ENCODE data around the gene ASB3.
A peak's percentile ranks its signal among the peaks of the same experiment; 100 is the strongest.
"Not testable (repeated sequence)": the region's sequence is repeated elsewhere in the genome, so short reads cannot be mapped to it uniquely, and the experiment has no call there.

The ASB3 gene

GRCh38 chr2:53786705-53787613 lies at the start of gene ASB3, which contains the start of gene ERLEC1:
Gene ASB3 (minus strand): TSS chr2:53786953. CDS start chr2:53765572, 21,381 bp downstream.
Gene ERLEC1 (plus strand): TSS chr2:53787044. CDS start chr2:53787211, 167 bp downstream.
- peak; percentile 88 for DNase-seq (ENCODE audit: low spot score)

DNA sequence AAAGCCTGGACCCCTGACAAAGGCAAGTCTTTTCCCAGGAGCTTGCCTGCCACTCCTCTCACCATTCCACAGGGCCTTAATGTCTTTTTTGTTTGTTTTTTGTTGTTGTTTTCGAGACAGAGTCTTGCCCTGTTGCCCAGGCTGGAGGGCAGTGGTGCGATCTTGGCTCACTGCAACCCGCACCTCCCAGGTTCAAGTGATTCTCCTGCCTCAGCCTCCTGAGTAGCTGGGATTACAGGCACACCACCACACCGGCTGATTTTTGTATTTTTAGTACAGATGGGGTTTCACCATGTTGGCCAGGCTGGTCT lies 43.2 kb upstream of the ASB3 start:
- not testable (repeated sequence) for DNase-seq (ENCODE audit: low spot score)

- DNase-seq (ENCODE audit: low spot score), result no peak
Observed at GRCh38 chr2:53829273-53829979, 42.7 kb upstream of the ASB3 start.

- no peak for DNase-seq (ENCODE audit: low spot score)
Observed at GRCh38 chr2:53828331-53828730, 41.6 kb upstream of the ASB3 start.

DNA sequence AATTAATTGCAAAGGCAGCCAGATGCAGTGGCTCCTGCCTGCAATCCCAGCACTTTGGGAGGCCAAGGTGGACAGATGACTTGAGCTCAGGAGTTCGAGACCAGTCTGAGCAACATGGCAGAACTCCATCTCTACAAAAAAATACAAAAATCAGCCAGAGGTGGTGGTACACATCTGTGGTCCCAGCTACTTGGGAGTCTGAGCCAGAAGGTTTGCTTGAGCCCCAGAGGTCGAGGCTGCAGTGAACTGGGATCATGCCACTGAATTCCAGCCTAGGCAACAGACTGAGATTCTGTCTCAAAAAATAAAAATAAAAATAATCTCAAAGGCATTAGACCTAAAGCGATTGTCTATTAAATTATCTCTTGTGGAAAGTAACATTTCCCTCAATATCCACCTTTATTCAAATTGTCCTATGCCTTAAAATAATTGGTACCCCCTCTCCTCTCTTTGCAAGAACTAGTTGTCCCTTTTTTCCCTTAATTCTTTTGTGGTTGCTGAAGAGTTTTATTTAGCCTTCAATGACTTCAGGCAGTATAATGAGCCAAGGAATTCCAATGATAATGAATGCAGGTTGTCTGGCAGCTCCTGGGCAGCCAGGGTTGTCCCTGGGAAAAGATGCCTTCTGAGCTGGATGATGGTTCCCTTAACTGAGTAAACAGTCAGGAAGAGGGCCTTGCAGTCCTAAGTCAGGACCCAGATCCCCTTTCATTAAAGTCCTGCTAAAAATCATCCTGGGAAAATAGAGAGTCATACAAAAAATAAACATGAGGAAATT lies 40.8 kb upstream of the ASB3 start:
- no peak for DNase-seq (ENCODE audit: low spot score)

DNA sequence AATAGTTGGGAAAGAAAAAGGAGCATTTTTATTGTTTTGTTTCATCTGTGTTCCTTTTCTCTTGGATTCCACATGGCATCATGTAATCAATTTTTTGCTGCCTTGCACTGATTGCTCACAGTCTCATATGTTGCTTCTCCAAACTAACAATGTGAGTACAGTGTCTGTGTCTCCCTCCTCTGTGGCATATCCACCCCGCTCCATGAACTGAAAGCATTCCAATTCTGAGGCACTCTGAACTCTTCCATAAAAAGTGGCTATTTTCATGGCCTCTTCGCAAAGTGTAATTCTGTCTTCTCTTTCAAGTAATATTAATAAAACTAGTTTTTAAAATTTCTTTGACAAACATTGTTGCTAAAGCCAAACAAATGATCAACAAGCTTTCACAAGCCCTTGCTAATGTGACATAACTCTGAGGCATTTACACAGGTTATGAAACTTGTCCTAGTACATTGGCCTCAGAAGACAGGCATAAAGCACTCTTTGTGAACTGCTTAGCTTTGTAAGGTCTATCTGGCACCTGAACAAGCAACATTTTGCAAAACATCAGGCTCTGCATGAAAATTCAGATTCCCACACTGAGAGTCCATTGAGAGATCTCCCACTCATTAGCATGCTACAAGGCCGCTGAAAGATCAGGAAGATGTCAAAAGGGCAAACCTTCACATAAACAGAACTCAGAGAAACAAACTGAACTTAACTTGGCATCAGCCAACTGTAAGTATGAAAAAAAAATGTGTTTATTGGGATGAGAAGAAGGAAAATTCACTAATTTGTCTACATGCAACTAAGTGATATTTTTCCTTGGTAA lies 40.0 kb upstream of the ASB3 start:
- peak; percentile 24 for DNase-seq (ENCODE audit: low spot score)

DNA sequence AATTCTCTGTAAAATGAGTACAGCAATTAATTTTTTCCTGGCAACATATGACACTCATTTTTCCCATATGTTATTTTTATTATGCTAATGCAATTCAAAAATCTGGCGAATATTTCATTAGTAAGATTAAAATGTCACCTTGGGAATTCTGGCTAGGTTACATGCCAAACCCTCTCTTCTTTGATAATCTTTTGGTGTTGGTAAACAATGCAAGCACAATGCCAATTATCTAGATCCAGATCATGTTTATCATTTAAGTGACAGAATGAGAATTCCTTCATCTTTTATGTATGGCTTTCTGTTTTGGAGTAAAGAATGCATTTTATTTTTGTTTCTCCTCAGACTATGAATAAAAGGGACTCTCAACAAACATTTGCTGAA lies 39.3 kb upstream of the ASB3 start:
- DNase-seq (ENCODE audit: low spot score), result no peak

- DNase-seq (ENCODE audit: low spot score), result not testable (repeated sequence)
Observed at GRCh38 chr2:53823639-53824038, 36.9 kb upstream of the ASB3 start.

GRCh38 chr2:53821810-53822209 lies 35.1 kb upstream of the ASB3 start:
- no peak for DNase-seq (ENCODE audit: low spot score)

DNA sequence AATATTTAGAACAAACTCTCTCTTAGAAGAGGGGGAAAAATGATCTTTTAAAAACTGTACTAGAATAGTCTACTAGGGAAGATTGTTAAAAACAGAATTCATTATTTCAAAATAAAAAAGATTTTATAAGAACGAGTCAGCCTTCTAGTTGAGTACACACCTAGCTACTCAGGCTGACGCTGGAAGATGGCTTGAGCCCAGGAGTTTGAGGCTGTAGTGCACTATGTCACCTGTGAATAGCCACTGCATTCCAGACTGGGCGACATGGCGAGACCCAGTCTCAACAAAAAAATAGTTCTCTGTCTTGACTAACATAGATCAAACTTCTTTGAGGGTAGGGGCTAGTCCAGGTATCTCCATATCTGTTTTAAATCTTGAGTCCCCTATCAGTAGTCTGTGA lies 34.0 kb upstream of the ASB3 start:
- no peak for DNase-seq (ENCODE audit: low spot score)

DNA sequence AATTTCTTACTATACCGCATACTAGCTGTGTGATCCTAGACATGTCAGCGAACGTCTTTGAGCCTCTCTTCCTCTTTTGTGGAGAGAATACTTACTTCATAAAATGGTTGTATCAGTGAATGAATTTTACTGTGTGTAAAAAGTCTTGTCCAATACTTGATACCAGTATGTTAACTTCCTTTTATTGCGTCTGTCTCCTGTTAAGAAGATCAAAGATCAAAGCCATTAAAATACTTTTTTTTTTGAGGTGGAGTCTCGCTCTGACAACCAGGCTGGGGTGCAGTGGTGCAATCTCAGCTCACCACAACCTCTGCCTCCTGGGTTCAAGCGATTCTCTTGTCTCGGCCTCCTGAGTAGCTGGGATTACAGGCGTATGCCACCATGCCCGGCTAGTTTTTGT lies 33.3 kb upstream of the ASB3 start:
- no peak for DNase-seq (ENCODE audit: low spot score)

GRCh38 chr2:53819634-53820033 lies 32.9 kb upstream of the ASB3 start:
- DNase-seq (ENCODE audit: low spot score), result no peak

DNA sequence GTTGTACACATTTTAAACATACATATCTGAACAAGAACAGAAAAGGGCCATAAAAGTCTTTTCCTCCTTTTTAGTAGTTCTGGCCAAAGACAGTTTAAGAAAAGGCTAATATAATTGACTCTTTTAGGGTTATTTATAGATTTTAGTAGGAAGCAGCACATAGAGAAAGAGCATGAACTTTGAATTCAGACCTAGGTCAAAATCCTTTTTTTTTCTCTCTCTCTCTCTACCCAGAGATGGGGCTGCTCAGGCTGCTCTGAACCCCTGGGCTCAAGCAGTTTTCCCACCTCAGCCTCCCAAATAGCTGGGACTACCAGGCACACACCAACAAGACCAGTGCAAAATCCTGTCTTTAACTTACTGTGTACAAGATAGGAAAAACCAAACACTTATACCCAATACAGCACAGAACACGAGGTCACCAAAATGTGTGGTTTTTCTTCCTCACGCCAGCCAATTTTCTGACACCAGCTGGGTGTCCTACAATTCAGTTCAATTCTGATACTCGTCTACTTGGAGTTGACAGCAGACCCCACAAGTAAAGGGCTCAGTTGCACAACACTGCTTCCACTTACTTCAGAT lies 32.2 kb upstream of the ASB3 start:
- DNase-seq (ENCODE audit: low spot score), result no peak

DNA sequence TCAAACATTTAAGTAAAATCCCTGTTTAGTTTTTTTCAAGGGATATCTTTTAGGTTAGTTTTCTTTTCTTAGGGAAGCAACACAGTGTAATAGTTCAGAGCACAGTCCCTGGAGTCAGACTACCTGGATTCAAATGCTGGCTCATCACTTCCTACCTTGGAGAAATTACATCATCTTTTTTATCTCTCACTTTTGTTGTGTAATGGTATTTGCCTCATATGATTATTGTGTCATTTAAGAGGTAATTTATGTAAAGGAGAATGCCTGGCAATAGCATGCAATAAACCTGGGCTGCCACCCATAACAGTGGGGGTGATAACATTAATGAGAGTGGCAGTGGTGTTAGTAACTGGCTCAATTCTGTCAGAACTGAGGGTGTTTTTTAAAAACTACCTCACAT lies 26.4 kb upstream of the ASB3 start:
- no peak for DNase-seq (ENCODE audit: low spot score)

- no peak for DNase-seq (ENCODE audit: low spot score)
Observed at GRCh38 chr2:53811601-53812000, 24.8 kb upstream of the ASB3 start.

DNA sequence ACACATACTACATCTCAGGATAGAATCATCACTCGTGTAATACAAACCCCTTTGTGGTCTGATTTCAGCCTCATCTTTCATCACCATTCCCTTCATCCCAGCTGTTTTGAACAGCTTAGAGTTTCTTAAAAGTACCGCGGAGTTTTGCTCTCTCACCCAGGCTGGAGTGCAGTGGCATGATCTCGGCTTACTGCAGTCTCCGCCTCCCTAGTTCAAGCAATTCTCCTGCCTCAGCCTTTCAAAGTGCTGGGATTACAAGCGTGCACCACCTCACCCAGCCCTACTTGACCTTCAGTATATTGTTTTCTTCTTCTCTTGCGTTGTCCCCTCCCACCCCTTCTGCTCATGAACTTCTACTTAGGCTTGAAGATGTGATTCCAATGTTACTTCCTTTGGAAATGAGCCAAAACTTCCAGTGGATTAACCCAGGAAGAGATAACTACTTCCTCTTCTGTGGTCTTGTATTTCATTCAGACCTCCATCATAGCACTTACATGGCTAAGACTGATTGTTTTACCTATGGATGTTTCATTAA lies 15.9 kb upstream of the ASB3 start:
- DNase-seq (ENCODE audit: low spot score), result no peak

DNA sequence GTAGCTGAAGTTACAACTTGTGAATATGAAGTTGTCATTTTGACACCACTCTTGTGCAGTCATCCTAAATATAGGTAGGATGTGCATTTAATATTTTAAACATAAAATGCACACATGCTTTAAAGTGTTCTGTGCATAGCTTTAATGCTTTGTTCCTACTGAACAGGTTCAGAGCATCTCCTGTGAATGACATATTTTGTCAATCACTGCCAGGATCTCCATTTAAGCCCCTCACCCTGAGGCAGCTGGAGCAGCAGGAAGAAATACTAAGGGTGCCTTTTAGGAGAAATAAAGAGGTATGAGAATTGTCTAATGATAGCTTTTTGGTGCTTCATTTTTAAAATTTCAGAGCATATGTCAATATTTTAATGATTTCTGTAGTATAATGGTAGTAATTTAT lies 14.8 kb upstream of the ASB3 start:
- no peak for DNase-seq (ENCODE audit: low spot score)

GRCh38 chr2:53793821-53794220 lies 7.1 kb upstream of the ASB3 start:
- DNase-seq (ENCODE audit: low spot score), result no peak

DNA sequence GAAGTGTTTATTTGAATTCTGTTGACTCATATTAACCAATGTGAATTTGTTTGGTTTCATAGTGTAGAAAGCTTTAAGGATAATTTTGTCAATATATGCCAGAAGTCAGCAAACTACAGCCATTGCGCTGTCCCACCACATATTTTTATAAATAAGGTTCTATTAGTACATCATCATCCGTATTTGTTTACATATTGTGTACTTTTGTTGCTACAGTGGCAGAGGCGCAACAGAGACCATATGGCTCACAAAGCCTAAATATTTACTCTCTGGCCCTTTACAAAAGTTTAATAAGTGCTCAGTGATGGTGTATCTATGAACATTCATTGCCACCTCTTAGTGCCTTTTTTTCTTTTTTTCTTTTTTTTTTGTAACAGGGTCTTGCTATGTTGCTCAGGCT lies 6.5 kb upstream of the ASB3 start:
- no peak for DNase-seq (ENCODE audit: low spot score)

GRCh38 chr2:53787614-53788289 lies 999 bp upstream of the ASB3 start:
- peak; percentile 30 for DNase-seq (ENCODE audit: low spot score)

DNA sequence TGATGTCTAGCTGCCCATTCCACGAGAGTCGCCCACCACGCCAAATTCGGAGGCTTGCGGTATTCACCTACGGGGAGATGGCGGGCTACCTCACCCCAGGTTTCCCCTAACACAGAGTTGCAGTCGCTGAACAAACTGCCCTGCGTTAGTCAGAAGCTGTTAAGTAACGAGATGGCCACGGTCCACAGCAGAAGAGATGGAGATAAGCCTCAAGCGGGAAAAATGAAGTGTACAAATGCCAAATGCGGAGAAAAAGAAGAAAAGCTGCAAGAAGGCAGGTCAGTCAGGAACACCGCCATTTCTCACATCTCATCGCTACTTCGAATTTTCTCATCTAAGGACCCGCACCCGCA lies 425 bp downstream of the ASB3 start:
- DNase-seq (ENCODE audit: low spot score), result no peak
